ENCODE measurements around the gene LRRC17. TPM values are rescaled to one million over a fixed set of nuclear protein-coding genes. Genes with fewer than 3 reads are reported as not detected.

The LRRC17 gene
- total and polyA plus RNA-seq, 2 of the 4 experiments (the other 2 are of a cell fraction), result 250 to 280 TPM

GRCh38 chr7:102942181-102942866 is 29.5 kb downstream of the LRRC17 start:
- no peak for TF ChIP-seq USF2 (IDR thresholded peaks at IDR 0.05; ENCODE audit: low read depth, low read length)
- no peak for TF ChIP-seq NFE2L2 (IDR thresholded peaks at IDR 0.05; ENCODE audit: low read depth, low read length)
- TF ChIP-seq MAZ (IDR thresholded peaks at IDR 0.05; ENCODE audit: borderline replicate concordance, low read depth, low read length), result no peak
- no peak for TF ChIP-seq MXI1 (IDR thresholded peaks at IDR 0.05; ENCODE audit: borderline replicate concordance, low read depth, low read length)
- no peak for TF ChIP-seq RCOR1 (IDR thresholded peaks at IDR 0.05; ENCODE audit: insufficient replicate concordance, low read length)
- TF ChIP-seq FOS (IDR thresholded peaks at IDR 0.05; ENCODE audit: low read depth, low read length), result no peak
- TF ChIP-seq CEBPB (IDR thresholded peaks at IDR 0.05; ENCODE audit: low read depth, low read length), result no peak
- TF ChIP-seq BHLHE40 (IDR thresholded peaks at IDR 0.05; ENCODE audit: low read depth, low read length), result no peak
- no peak for TF ChIP-seq POLR2A (IDR thresholded peaks at IDR 0.05; ENCODE audit: low read depth, low read length)
- no peak for TF ChIP-seq RAD21 (IDR thresholded peaks at IDR 0.05; ENCODE audit: low read length)
- no peak for TF ChIP-seq RFX5 (IDR thresholded peaks at IDR 0.05; ENCODE audit: low read depth, low read length)
- no peak for TF ChIP-seq MAFK (IDR thresholded peaks at IDR 0.05; ENCODE audit: low read depth, low read length)
- no TSS peak for BruUV-seq (replicated peaks)
- no peak for DNase-seq
- peaks cover 2% of the 10 kb centered on the region; the same call in 1 of the 2 replicates for H3K4me1 ChIP-seq (ENCODE audit: control insufficient read depth, insufficient read depth, low read length)
- intact Hi-C loops (cut with micrococcal nuclease), result no loop called here
- H2BK15ac ChIP-seq (ENCODE audit: low read depth, low read length), result no peak overlapping the region
- ChIA-PET POLR2A (ENCODE audit: unreplicated experiment) (no interaction called here), CTCF (no interaction called here)
- in situ Hi-C loops (cut with MboI; ENCODE audit: low sequenced_read_pairs), result no loop called here
- H3K9me1 ChIP-seq (ENCODE audit: insufficient read depth, low read length), result peaks cover 6% of the 10 kb centered on the region; the same call in 1 of the 2 replicates
- no peak overlapping the region for H3K14ac ChIP-seq (replicated peaks; ENCODE audit: low read depth, low read length)
- H2AK9ac ChIP-seq (replicated peaks; ENCODE audit: low read depth, low read length, poor library complexity), result no peak overlapping the region
- no peaks in the 10 kb centered on the region for H3K9me3 ChIP-seq (ENCODE audit: control insufficient read depth, insufficient read depth, low read length)
- H3K79me1 ChIP-seq (ENCODE audit: low read depth in 1 of 2, low read length in 2 of 2), result peaks cover 9 to 15% of the 10 kb centered on the region in 2 experiments; a peak in 3 of 4 replicates
- H4K5ac ChIP-seq (ENCODE audit: low read depth, low read length), result no peak overlapping the region
- no peak overlapping the region for H3K4me2 ChIP-seq (ENCODE audit: low read depth, low read length)
- H2BK120ac ChIP-seq (ENCODE audit: low read depth, low read length), result no peak overlapping the region
- H4K8ac ChIP-seq (ENCODE audit: low read depth in 2 of 2, low read length in 2 of 2), result no peak overlapping the region
- no peak overlapping the region for H3K23ac ChIP-seq (ENCODE audit: low read depth, low read length)
- no peak overlapping the region for H2AFZ ChIP-seq (replicated peaks; ENCODE audit: low read length, poor library complexity)
- WGBS, 2 experiments (ENCODE audit: extremely low coverage in 2 of 2, insufficient read length in 1 of 2), result no CpG with 5 or more reads among the region's 4 CpGs
- no peak overlapping the region for H2AK5ac ChIP-seq (ENCODE audit: low read depth, low read length)
- H3K27ac ChIP-seq (ENCODE audit: insufficient read depth, low read length), result no peak overlapping the region
- dilution Hi-C loops (cut with HindIII; ENCODE audit: low sequenced_read_pairs, unreplicated experiment), result no loop called here
- H2BK5ac ChIP-seq (ENCODE audit: low read depth, low read length, poor library complexity, severe bottlenecking), result no peak overlapping the region
- no peak overlapping the region for H3K9ac ChIP-seq (ENCODE audit: low read depth, low read length)
- no peak overlapping the region for H4K91ac ChIP-seq (ENCODE audit: insufficient read depth, low read depth, low read length)
- ATAC-seq (ENCODE audit: low read depth), result no peak
- no peak overlapping the region for H3K18ac ChIP-seq (ENCODE audit: low read depth, low read length)
- no peak overlapping the region for H3K4me3 ChIP-seq (ENCODE audit: insufficient read depth, low read depth, low read length)
- H4K20me1 ChIP-seq (ENCODE audit: insufficient read depth, low read length), result no peaks in the 10 kb centered on the region
- H3K27me3 ChIP-seq (ENCODE audit: control insufficient read depth, insufficient read depth, low read length), result no peaks in the 10 kb centered on the region
- H3K36me3 ChIP-seq (ENCODE audit: control insufficient read depth, insufficient read depth, low read length), result peaks cover 16% of the 10 kb centered on the region
- H3K56ac ChIP-seq (ENCODE audit: extremely low read depth, insufficient read depth, low read length), result no peak overlapping the region
- no peak overlapping the region for H2BK20ac ChIP-seq (ENCODE audit: low read depth, low read length)
- no peak overlapping the region for H3K4ac ChIP-seq (ENCODE audit: low read depth, low read length)

Data from IMR-90 (cell line).